Stimulated activated CD8-positive, alpha-beta memory T cell treated with anti-CD3 and anti-CD28 coated beads, Interleukin-15, amount 100 ng/mL, for 24 hours (primary cell): ENCODE data around the gene AMER3.

Experiments used
- DNase-seq: peaks from one replicate; pipeline ENCODE4 v3.0.0-alpha.2; 2020; ENCODE audit warnings: low read depth

Gene AMER3

DNA sequence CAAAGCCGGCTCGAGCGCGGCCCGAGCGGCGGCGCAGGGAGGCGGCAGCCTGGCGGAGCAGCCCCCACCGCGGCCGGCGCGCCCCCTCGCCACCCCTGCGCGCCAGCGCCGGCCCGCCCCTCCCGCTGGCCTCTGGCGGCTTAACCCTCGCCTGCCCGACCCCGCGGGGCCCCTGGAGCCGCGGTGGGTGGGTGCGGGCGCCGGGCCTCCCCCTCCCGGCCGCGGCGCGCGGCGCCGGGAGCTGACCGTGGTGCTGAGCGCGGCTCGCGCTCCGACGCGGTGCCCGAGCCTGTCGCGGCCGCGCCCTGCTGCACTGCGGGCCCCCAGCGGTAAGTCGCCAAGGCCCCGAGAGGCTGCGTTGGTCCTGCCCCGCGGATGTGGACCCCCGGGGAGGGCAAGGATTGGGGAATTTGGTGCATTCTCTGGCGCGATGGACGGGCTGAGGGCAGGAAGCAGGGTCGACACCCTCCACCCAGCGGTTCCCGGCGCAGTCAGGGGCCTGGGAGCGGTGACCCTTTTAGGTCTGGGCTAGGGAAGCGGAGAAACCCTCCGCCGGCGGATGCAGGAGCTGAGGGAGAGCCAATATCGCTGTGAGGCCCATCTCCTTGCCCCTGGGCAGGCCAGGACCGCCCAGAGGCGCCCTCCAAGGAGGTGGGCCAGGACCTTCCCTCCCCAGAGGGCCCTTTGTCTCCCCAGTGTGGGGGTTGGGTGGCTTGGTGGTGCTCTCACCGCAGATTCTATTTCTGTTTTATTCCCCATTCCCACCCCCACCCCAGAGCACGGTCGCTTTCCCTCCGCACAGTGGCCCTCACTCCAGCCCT, 923 bp downstream of the AMER3 start:
- no peak for DNase-seq

- DNase-seq, result no peak
These were observed 1.7 kb downstream of the AMER3 start for GRCh38 chr2:130756874-130757668.

DNA sequence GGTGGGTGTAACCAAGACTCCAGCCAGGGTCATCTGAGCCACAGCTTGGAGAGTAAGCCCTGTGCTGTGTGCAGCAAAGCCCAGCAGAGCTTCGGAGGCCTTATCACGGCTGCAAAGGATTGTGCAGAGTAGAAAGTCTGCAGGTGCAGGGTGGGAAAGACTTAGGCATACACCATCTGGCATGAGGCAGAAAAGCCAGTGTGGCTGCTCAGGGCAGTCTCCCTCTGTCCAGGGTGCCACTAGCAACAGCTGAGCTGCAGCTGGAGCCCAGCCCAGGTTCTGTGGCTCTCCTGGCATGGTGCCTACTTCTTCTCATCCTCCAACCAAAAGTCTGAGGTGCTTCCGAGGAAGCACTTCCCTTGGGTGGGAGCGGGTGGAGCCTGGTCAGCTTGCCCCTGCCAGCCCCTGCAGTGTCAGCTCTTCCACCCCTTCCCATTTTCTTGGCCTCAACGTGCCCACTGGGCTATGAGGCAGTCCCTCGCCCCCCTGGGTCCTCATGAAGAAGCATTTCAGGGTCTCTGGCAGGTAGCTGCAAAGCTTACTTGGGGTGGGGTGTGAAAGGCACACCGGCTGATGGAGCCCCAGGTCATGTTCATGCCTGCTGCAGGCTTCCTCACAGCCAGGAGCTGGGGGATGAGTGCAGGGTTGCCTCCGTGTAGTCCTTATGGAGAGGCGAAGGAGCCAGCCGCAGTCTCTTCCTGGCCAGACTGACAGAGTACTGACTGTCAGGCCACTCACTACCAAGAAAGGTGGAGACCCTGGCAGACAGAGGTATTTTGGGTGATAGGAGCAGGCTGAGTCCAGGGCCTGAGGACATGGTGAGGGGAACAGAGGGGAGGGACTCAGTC, 4.8 kb downstream of the AMER3 start:
- no peak for DNase-seq

GRCh38 chr2:130760754-130761751, 5.7 kb downstream of the AMER3 start:
- no peak for DNase-seq

GRCh38 chr2:130762031-130762909, 6.9 kb downstream of the AMER3 start:
- DNase-seq, result no peak

GRCh38 chr2:130762910-130763385, 7.6 kb downstream of the AMER3 start:
- no peak for DNase-seq

DNA sequence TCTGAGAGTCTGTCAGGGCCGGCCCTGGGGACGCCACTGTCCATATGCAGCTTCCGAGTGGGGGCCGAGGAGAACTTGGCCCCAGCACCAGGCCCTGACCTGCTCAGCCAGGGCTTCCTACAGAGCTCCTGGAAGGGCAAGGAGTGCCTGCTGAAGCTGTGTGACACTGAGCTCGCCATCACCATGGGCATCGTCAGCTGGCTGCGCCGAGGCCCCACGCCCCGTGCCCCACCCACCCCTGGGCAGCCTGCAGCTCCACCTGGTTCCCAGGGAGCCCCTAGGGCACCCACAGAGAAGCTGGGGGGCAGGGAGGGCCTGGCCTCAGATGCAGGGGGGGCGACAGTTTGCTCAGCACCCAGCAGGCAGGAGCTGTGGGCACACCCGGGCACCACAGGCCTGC, 8.1 kb downstream of the AMER3 start:
- no peak for DNase-seq

DNA sequence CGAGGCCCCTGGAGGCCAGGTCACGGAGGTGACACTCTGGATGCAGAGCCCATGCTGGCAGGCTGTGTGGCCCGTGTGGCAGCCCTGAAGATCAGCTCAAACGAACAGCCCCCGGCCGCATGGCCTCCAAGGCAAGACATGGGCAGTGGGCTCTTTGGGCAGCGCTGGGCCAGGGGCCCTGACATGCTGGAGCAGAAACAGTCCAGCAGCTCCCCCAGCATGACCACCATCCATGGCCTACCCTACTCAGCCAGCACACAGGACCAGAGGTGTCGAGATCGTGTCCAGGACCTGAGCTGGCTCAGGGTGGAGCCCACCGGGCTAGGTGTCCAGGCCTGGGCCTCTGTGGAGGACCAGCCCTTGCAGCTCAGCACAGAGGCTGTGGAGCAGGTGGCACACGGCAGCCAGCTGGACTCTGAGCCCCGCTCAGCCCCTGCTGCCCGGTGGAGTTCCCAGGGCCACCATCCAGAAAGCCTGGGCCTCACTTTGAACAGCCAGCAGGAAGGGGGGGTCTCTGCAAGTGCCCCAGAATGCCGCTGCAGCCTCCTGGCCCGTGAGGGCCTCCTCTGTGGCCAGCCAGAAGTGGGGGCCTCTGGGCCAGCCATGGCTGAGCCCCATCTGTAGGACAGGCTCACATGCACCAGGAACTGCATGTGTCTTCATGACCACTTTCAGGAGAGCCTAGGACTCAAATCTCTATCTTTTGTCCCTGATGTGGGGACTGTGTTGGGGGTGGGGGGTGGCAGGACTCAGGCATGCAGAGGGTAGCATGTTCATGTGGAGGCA, 8.9 kb downstream of the AMER3 start:
- no peak for DNase-seq

- DNase-seq, result no peak
These were observed 9.4 kb downstream of the AMER3 start for GRCh38 chr2:130764821-130765115.

DNA sequence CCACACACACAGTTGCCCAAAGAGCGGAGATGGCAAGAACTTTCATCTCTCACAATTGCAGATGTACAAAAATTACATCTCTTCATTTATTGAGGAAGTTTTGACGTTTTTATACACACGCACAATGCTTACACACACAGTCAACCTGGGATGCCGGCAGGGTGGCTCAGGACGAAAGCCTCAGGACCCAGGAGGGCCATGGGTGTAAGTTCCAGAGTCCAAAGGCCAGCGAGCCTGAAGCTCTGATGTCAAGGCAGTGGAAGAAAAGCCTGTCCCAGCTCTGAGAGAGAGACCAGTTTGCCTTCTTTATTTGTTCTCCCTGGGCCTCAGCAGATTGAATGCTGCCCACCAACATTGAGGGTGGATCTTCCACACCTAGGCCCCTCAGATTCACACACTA, 10.1 kb downstream of the AMER3 start:
- DNase-seq, result no peak

DNA sequence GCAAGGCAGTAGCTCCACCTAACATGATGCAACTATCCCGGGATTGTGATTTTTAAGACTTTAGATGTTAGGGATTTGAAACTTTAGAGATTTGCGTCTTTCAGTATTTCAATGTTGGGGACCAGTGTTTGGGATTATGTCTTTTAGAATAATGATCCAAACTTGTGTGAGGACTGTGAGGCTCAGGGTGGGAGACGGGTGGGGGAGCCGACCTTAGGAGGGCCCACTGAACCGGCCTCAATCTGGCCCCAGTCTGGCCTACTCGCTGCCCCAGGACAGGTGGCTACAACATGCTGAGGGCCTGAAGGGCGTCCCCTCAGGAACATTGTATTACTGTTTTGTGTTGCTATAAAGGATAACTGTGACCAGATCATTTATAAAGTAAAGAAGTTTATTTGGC, 10.7 kb downstream of the AMER3 start:
- no peak for DNase-seq

GRCh38 chr2:130766711-130767407, 11.5 kb downstream of the AMER3 start:
- no peak for DNase-seq

DNA sequence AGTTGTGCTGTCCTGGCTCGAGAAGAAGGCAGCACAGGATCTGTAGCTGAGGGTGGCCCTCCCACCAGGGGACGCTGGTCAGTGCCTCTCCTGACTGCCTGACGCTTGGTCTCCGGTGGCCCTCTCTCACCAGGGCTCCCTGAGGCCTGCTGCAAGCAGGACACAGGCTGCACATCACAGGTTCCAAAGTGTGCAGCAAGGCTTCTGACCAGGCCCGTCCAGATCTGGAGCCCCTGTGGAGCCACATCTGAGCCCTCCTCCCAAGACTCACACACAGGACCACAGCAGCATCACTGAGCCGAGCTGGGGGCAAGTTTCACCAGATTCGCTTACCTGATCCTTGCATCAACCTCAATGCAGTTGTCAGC, 12.1 kb downstream of the AMER3 start:
- no peak for DNase-seq

GRCh38 chr2:130768191-130768855, 13.0 kb downstream of the AMER3 start:
- no peak for DNase-seq

DNA sequence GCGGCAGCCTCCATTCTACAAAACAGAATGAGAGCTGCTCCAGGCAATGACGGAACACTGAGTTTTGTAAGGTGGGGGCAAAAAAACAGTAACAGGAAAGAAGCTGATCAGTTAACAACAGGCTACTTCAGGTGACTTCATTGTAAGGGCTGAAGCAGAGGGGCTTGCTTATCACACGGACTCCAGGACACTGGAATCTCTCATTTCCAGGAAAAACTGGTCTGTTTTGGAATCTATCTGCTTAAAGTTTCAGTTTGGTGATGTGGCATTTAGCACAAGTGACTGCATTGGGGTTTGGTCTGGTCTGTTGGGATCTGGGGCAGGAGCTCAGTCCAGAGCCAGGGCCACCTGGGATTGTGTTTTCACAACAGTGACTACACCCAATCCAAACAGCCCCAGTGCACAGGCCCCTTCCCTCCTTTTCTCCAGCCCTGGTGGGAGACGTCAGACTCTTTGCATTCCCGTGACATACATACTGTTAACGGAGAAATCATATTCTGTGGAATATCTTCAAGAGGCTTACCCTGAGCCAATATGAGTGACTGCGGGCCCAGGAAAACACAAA, 14.1 kb downstream of the AMER3 start:
- DNase-seq, result no peak

DNA sequence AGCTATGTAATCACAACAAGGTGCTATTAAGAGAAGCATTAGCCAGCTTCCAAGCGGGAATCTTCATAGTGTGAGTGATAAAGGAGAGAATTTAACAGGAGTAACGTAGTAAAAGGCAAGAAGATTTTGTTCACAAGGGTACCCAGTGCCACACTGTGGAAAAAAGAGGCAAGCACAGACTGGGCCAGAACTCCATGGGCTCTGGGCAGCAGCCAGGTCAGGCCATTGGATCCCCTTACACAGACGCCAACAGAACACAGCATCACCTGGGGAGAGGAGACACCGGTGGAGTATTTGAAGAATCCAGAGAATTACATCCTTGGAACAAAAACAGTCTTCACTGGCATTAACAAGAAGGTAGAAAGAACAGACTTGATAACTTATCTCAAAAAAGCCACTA, 21.2 kb downstream of the AMER3 start:
- no peak for DNase-seq

DNA sequence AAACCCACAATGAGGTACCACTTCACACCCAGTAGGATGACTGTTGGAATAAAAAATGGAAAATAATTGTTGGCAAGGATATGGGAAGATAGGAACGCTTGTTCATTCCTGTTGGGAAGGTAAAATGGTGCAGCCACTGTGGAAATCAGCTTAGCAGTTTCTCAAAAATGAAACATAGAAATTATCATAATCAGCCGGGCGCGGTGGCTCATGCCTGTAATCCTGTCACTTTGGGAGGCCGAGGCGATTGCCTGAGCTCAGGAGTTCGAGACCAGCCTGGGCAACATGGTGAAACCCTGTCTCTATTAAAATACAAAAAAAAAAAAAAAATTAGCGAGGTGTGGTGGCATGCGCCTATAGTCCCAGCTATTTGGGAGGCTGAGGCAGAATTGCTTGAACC, 23.4 kb downstream of the AMER3 start:
- DNase-seq, result no peak

- DNase-seq, result no peak
These were observed 30.2 kb downstream of the AMER3 start for GRCh38 chr2:130785466-130786055.
